Esophagus squamous epithelium (tissue), 4 donors: ENCODE measurements around the gene KRT17.
"Not testable (repeated sequence)": the region's sequence is repeated elsewhere in the genome, so short reads cannot be mapped to it uniquely, and the experiment has no call there.

Experiments
- POLR2A ChIP-seq, 4 donors: fragments of 450-650 bp; IDR thresholded peaks; one replicate each; pipeline ENCODE4 v1.6.1; 2017; ENCODE audit warnings: antibody characterized with exemption in 4 of 4, mild to moderate bottlenecking in 4 of 4, moderate library complexity in 3 of 4
- TF ChIP-seq, protein P1 (sequence below), 6 experiments: fragments of 450-650 bp in 4 of 6; fragments of 200-600 bp in 2 of 6; sonication (generic) in 2 of 6; IDR thresholded peaks; one replicate each; pipeline ENCODE4 v1.5.1; 2016 to 2019; ENCODE audit warnings: antibody characterized with exemption in 6 of 6, mild to moderate bottlenecking in 4 of 6, moderate library complexity in 4 of 6

DNA sequence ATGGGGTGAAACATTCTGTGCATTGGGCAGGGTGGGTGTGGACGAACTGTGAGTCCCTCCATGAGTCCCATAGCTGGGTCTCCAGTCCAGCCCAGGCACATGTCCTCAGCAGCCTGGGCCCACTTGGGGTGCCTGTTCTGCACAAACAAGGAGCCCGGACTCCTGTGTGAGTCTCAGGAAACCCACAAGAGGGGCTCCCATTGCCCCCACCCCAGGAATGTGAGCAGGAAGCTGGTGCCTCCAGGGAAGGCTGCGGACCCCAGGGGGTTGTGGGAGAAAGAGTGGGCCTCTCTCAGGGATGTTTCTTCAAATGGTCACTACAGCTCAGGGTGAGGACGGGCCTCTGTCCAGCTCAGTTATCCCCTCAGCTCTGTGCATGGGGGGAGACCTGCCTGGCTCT lies 7.9 kb downstream of the KRT17 start:
- TF ChIP-seq, protein P1, sequence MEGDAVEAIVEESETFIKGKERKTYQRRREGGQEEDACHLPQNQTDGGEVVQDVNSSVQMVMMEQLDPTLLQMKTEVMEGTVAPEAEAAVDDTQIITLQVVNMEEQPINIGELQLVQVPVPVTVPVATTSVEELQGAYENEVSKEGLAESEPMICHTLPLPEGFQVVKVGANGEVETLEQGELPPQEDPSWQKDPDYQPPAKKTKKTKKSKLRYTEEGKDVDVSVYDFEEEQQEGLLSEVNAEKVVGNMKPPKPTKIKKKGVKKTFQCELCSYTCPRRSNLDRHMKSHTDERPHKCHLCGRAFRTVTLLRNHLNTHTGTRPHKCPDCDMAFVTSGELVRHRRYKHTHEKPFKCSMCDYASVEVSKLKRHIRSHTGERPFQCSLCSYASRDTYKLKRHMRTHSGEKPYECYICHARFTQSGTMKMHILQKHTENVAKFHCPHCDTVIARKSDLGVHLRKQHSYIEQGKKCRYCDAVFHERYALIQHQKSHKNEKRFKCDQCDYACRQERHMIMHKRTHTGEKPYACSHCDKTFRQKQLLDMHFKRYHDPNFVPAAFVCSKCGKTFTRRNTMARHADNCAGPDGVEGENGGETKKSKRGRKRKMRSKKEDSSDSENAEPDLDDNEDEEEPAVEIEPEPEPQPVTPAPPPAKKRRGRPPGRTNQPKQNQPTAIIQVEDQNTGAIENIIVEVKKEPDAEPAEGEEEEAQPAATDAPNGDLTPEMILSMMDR (IDR thresholded peaks at IDR 0.05): not testable (repeated sequence)
- TF ChIP-seq POLR2A (IDR thresholded peaks at IDR 0.05): not testable (repeated sequence)
